ENCODE measurements around the gene RNF5. TPM values are rescaled to one million over a fixed set of nuclear protein-coding genes. Genes with fewer than 3 reads are reported as not detected.

Gene RNF5, protein sequence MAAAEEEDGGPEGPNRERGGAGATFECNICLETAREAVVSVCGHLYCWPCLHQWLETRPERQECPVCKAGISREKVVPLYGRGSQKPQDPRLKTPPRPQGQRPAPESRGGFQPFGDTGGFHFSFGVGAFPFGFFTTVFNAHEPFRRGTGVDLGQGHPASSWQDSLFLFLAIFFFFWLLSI
- 51.4 and 55.5 TPM in 2 replicates for polyA plus RNA-seq (2013)

DNA sequence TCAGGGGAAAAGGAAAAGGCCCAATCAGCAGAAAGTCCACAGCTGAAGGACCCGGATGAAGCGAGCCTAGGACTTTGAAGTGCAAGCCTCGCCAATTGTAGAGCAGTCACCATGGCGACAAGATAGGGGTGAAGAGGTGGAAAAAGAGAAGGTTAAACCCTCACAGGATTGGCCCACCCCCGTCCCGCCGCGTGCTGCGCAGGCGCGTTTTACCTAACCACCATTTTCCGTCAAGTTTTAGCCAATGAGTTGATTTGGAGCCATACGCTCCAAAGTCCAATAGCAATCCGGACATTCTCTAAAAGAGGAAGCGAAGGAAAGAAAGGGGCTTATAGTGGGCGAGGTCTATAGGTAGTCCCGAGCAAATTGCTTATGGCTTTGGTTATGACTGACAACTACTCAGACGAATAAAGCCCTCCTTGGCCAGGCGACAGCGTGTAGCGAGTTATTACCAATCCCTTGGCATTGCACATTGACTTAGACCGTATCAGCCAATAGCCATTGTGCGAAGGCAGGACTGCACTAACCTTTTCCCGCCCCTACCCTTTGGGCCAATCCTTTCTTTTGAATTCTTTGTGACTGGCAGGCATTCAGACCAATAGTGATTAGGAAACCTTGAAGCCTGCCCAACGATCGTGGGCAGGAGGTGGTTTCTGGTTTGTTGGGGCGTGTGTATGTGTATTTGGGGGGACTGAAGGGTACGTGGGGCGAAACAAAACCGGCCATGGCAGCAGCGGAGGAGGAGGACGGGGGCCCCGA is at the start of gene RNF5:
Gene RNF5 (plus strand): TSS at position 618 of the 759 bp plus-strand sequence. CDS start 107 bp downstream, at position 725.
- Histone ChIP-seq H3K9ac (ENCODE audit: low read length) (peak within 1 kb of the TSS; percentile 75), H3K4me1 (ENCODE audit: control insufficient read depth in 1 of 2, insufficient read depth in 2 of 2, low read length in 2 of 2) (peaks cover 11 to 29% of the 10 kb centered on the region in 2 experiments), H3K4ac (ENCODE audit: low read depth, low read length) (peak within 1 kb of the TSS; percentile 58), H3K14ac (ENCODE audit: low read length) (peak within 1 kb of the TSS; percentile 76), H3K27me3 (ENCODE audit: insufficient read depth, low read length) (no peaks in the 10 kb centered on the region), H2BK12ac (ENCODE audit: low read length) (no peak within 1 kb of the TSS), H3K27ac (ENCODE audit: low read depth, low read length) (peak within 1 kb of the TSS; percentile 91), H3K18ac (ENCODE audit: low read length) (peak within 1 kb of the TSS; percentile 55), H3K4me2 (ENCODE audit: low read length) (peak within 1 kb of the TSS; percentile 79), H4K12ac (ENCODE audit: low read depth, low read length) (peak within 1 kb of the TSS; percentile 65), H2AK5ac (ENCODE audit: low read length) (peak within 1 kb of the TSS; percentile 4), H3K23ac (ENCODE audit: low read length) (peak within 1 kb of the TSS; percentile 19), H3K79me2 (ENCODE audit: control insufficient read depth, insufficient read depth, low read length, poor library complexity) (peaks cover 10% of the 10 kb centered on the region), H3K79me1 (ENCODE audit: low read length) (peaks cover 14% of the 10 kb centered on the region), H4K8ac (ENCODE audit: low read depth, low read length) (peak within 1 kb of the TSS; percentile 91), H2BK120ac (ENCODE audit: insufficient read depth, low read length, poor library complexity) (peak within 1 kb of the TSS; percentile 53), H4K91ac (ENCODE audit: low read depth, low read length) (peak within 1 kb of the TSS; percentile 86), H2BK5ac (ENCODE audit: low read depth, low read length, poor library complexity) (peak within 1 kb of the TSS; percentile 62), H3K9me3 (ENCODE audit: insufficient read depth, low read depth, low read length) (no peaks in the 10 kb centered on the region), H3K4me3 (ENCODE audit: low read depth, low read length) (peak within 1 kb of the TSS; percentile 72), H3K36me3 (ENCODE audit: control insufficient read depth in 1 of 2, insufficient read depth in 2 of 2, low read length in 2 of 2) (peaks cover 20 to 24% of the 10 kb centered on the region in 2 experiments), H2AFZ (ENCODE audit: insufficient read depth, low read length, poor library complexity) (peak within 1 kb of the TSS; percentile 38)
- peak; percentile 98 to 100 for DNase-seq
- no CpG with 5 or more reads among the region's 33 CpGs for WGBS (ENCODE audit: extremely low coverage, insufficient coverage, insufficient read length)

DNA sequence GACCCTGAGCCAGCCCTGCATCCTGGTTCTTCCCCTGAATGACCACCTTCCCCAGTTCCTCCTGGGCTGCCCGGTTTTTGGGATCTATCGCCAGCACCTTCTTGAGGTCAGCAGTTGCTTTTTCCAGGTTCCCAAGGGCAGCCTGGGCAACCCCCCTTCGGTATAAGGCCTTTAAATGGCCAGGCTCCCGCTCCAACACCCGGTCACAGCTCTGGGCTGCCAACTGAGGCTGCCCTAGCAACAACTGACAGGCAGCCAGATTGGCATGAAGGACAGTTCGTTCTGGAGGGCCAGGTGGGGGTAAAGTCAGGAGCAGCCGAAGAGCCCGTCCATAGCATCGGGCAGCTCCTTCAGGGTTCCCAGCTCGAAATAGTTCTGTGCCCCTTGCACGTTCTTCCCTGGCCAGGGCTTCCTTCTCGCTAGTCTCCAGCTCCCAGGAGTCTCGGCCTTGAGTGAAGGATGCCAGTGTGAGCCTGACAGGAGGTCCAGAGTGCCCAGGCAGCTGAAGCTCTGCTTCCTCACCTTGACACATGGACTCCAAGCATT is 49.4 kb upstream of the RNF5 start:
- Histone ChIP-seq H4K8ac (ENCODE audit: low read depth, low read length) (peak overlapping the region; percentile 87), H3K27ac (ENCODE audit: low read depth, low read length) (no peak overlapping the region), H3K9me3 (ENCODE audit: insufficient read depth, low read depth, low read length) (no peaks in the 10 kb centered on the region), H3K79me1 (ENCODE audit: low read length) (peaks cover 13% of the 10 kb centered on the region), H2BK12ac (ENCODE audit: low read length) (no peak overlapping the region), H4K12ac (ENCODE audit: low read depth, low read length) (peak overlapping the region; percentile 31), H3K9ac (ENCODE audit: low read length) (peak overlapping the region; percentile 4), H3K27me3 (ENCODE audit: insufficient read depth, low read length) (no peaks in the 10 kb centered on the region), H3K4me1 (ENCODE audit: control insufficient read depth in 1 of 2, insufficient read depth in 2 of 2, low read length in 2 of 2) (peaks cover 18% of the 10 kb centered on the region in 2 experiments), H3K79me2 (ENCODE audit: control insufficient read depth, insufficient read depth, low read length, poor library complexity) (peaks cover 10% of the 10 kb centered on the region), H2AFZ (ENCODE audit: insufficient read depth, low read length, poor library complexity) (no peak overlapping the region), H4K91ac (ENCODE audit: low read depth, low read length) (peak overlapping the region; percentile 70), H3K4me2 (ENCODE audit: low read length) (peak overlapping the region; percentile 49), H2AK5ac (ENCODE audit: low read length) (peak overlapping the region; percentile 11), H3K4me3 (ENCODE audit: low read depth, low read length) (no peak overlapping the region), H2BK5ac (ENCODE audit: low read depth, low read length, poor library complexity) (no peak overlapping the region), H2BK120ac (ENCODE audit: insufficient read depth, low read length, poor library complexity) (no peak overlapping the region), H3K23ac (ENCODE audit: low read length) (no peak overlapping the region), H3K4ac (ENCODE audit: low read depth, low read length) (peak overlapping the region; percentile 4), H3K36me3 (ENCODE audit: control insufficient read depth in 1 of 2, insufficient read depth in 2 of 2, low read length in 2 of 2) (peaks cover 2 to 13% of the 10 kb centered on the region in 2 experiments), H3K14ac (ENCODE audit: low read length) (no peak overlapping the region), H3K18ac (ENCODE audit: low read length) (no peak overlapping the region)
- no peak for DNase-seq
- no CpG with 5 or more reads among the region's 13 CpGs for WGBS (ENCODE audit: extremely low coverage, insufficient coverage, insufficient read length)

DNA sequence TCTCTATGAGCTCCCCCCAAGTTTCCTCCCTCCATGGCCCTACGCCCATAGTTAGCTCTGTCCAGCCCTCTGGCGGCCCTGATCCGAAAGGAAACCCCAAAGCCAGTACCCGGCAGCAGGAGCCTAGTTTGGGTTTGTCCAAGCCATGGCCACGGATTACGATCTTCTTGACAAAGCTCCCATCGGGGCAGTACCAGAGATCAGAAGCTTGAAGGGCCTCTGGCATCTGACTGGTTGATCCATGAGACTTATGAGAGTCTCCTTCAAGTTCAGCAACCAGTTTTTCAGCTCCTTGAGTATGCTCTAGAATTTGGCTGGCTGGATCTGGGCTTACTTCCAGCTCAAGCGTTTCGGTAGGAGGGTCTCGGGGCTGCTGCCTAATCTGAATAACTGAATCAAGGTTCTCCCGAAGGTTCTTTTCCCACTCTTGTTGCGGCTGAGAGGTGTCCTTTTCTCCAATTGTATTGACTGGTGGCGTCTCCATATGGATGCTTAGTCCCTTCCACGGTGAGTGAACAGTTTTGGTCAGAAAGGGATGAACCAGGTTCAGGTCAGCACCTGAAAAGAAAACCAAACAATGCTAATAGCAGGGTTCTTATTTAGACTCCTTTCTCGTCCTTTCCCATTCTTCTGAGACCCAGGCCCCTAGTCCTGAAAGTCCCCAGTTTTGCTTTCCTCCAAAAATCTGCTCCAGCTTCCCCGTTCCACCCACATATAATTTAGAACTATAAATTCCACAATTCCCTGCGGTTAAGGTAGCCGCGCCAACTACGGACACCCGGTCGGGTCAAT is 48.7 kb upstream of the RNF5 start:
- H3K79me2 ChIP-seq (ENCODE audit: control insufficient read depth, insufficient read depth, low read length, poor library complexity): peaks cover 10% of the 10 kb centered on the region
- H3K79me1 ChIP-seq (ENCODE audit: low read length): peaks cover 13% of the 10 kb centered on the region
- peaks cover 2 to 9% of the 10 kb centered on the region in 2 experiments for H3K36me3 ChIP-seq (ENCODE audit: control insufficient read depth in 1 of 2, insufficient read depth in 2 of 2, low read length in 2 of 2)
- H3K27me3 ChIP-seq (ENCODE audit: insufficient read depth, low read length): no peaks in the 10 kb centered on the region
- H2BK120ac ChIP-seq (ENCODE audit: insufficient read depth, low read length, poor library complexity): peak overlapping the region; percentile 23
- H3K4ac ChIP-seq (ENCODE audit: low read depth, low read length): peak overlapping the region; percentile 87
- peak overlapping the region; percentile 95 for H4K8ac ChIP-seq (ENCODE audit: low read depth, low read length)
- H3K18ac ChIP-seq (ENCODE audit: low read length): peak overlapping the region; percentile 95
- peak overlapping the region; percentile 78 for H3K14ac ChIP-seq (ENCODE audit: low read length)
- peak overlapping the region; percentile 92 for H3K9ac ChIP-seq (ENCODE audit: low read length)
- peak in 1 of 2 donors; percentile 5 for DNase-seq
- H3K4me2 ChIP-seq (ENCODE audit: low read length): peak overlapping the region; percentile 88
- H4K12ac ChIP-seq (ENCODE audit: low read depth, low read length): peak overlapping the region; percentile 80
- peak overlapping the region; percentile 83 for H3K4me3 ChIP-seq (ENCODE audit: low read depth, low read length)
- peak overlapping the region; percentile 66 for H2AFZ ChIP-seq (ENCODE audit: insufficient read depth, low read length, poor library complexity)
- peak overlapping the region; percentile 62 for H3K27ac ChIP-seq (ENCODE audit: low read depth, low read length)
- H4K91ac ChIP-seq (ENCODE audit: low read depth, low read length): peak overlapping the region; percentile 66
- no peak overlapping the region for H2BK12ac ChIP-seq (ENCODE audit: low read length)
- peak overlapping the region; percentile 96 for H2AK5ac ChIP-seq (ENCODE audit: low read length)
- H3K23ac ChIP-seq (ENCODE audit: low read length): no peak overlapping the region
- no peaks in the 10 kb centered on the region for H3K9me3 ChIP-seq (ENCODE audit: insufficient read depth, low read depth, low read length)
- peak overlapping the region; percentile 72 for H2BK5ac ChIP-seq (ENCODE audit: low read depth, low read length, poor library complexity)
- H3K4me1 ChIP-seq (ENCODE audit: control insufficient read depth in 1 of 2, insufficient read depth in 2 of 2, low read length in 2 of 2): peaks cover 18% of the 10 kb centered on the region in 2 experiments
- WGBS (ENCODE audit: extremely low coverage, insufficient coverage, insufficient read length): no CpG with 5 or more reads among the region's 22 CpGs

DNA sequence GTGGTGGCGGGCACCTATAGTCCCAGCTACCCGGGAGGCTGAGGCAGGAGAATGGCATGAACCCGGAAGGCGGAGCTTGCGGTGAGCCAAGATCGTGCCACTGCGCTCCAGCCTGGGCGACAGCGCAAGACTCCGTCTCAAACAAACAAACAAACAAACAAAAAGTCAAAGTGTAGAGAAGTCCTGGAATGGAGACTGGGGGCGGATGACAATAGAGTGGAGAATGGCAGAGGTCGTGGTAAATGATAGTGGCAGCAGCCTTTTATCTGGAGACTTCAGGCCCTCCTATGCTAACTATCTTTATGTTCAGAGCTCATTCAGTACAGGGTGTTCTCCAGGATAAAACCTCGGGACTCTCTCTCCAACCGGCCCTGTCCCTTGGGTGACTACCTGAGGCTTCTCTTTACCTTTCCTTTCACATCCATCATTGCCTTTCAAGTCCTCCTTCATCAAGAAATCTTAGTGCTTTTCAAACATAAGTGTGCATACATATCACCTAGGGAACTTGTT is 46.7 kb upstream of the RNF5 start:
- H3K9ac ChIP-seq (ENCODE audit: low read length): no peak overlapping the region
- H3K27ac ChIP-seq (ENCODE audit: low read depth, low read length): no peak overlapping the region
- no peak overlapping the region for H3K4me2 ChIP-seq (ENCODE audit: low read length)
- no peaks in the 10 kb centered on the region for H3K9me3 ChIP-seq (ENCODE audit: insufficient read depth, low read depth, low read length)
- H4K91ac ChIP-seq (ENCODE audit: low read depth, low read length): no peak overlapping the region
- H2AK5ac ChIP-seq (ENCODE audit: low read length): no peak overlapping the region
- no peak overlapping the region for H4K12ac ChIP-seq (ENCODE audit: low read depth, low read length)
- no peak overlapping the region for H3K4ac ChIP-seq (ENCODE audit: low read depth, low read length)
- peaks cover 10% of the 10 kb centered on the region for H3K79me2 ChIP-seq (ENCODE audit: control insufficient read depth, insufficient read depth, low read length, poor library complexity)
- no peak overlapping the region for H2BK12ac ChIP-seq (ENCODE audit: low read length)
- H3K36me3 ChIP-seq (ENCODE audit: control insufficient read depth in 1 of 2, insufficient read depth in 2 of 2, low read length in 2 of 2): peaks cover 0 to 2% of the 10 kb centered on the region in 2 experiments
- H3K18ac ChIP-seq (ENCODE audit: low read length): no peak overlapping the region
- no peak overlapping the region for H3K4me3 ChIP-seq (ENCODE audit: low read depth, low read length)
- H3K14ac ChIP-seq (ENCODE audit: low read length): no peak overlapping the region
- H3K4me1 ChIP-seq (ENCODE audit: control insufficient read depth in 1 of 2, insufficient read depth in 2 of 2, low read length in 2 of 2): peaks cover 18% of the 10 kb centered on the region in 2 experiments
- no peaks in the 10 kb centered on the region for H3K27me3 ChIP-seq (ENCODE audit: insufficient read depth, low read length)
- DNase-seq: peak in 1 of 2 donors; percentile 32
- no peak overlapping the region for H2BK120ac ChIP-seq (ENCODE audit: insufficient read depth, low read length, poor library complexity)
- H3K79me1 ChIP-seq (ENCODE audit: low read length): peaks cover 13% of the 10 kb centered on the region
- no peak overlapping the region for H3K23ac ChIP-seq (ENCODE audit: low read length)
- WGBS (ENCODE audit: extremely low coverage, insufficient coverage, insufficient read length): no CpG with 5 or more reads among the region's 14 CpGs
- no peak overlapping the region for H2BK5ac ChIP-seq (ENCODE audit: low read depth, low read length, poor library complexity)
- H4K8ac ChIP-seq (ENCODE audit: low read depth, low read length): no peak overlapping the region
- H2AFZ ChIP-seq (ENCODE audit: insufficient read depth, low read length, poor library complexity): no peak overlapping the region

Measured in trophoblast cell (in vitro differentiated cells and primary cell).